ENCODE data around the gene TCEANC.
A peak's percentile ranks its signal among the peaks of the same experiment; 100 is the strongest.
"Not testable (repeated sequence)": the region's sequence is repeated elsewhere in the genome, so short reads cannot be mapped to it uniquely, and the experiment has no call there.

The TCEANC gene

DNA sequence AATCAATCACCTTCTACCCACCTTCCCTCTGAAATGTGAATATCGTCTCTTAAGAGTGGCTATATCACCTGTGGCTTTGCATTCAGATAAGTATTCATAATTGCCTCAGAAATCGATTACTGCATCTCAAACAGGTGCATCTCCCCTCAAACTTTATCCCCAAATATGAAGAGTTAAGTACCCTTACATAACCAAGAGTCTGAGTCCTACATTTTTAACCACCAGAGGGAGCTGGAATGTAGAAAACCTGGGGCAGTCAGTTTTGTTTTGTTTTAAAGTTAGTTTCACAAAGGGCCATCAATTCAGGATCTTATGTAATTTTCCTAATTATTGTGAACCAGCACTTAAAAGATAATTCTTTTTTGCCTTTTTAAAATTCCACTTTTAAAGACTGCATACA is 5.7 kb downstream of the TCEANC start:
- DNase-seq, result peak in 1 of 5 donors; percentile 47

DNA sequence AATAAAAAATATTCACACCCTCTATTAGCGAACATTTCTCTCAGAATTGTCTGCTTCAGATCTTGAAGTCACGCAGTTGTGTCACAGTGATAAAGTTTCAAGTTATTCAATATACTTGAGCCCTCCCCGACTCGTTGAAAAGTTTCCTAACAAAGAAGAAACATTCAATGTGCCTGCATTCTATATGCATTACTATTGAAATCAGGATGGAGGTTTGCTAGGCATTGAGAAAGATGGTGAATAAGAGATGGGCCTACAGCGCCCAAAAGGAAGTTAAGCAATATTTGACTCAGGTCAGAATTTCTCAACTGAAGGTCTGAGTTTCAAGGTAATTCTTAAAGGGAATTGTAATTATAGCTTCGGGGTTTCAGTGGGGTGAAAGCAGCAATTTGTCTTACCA is 6.1 kb downstream of the TCEANC start:
- no peak for DNase-seq

DNA sequence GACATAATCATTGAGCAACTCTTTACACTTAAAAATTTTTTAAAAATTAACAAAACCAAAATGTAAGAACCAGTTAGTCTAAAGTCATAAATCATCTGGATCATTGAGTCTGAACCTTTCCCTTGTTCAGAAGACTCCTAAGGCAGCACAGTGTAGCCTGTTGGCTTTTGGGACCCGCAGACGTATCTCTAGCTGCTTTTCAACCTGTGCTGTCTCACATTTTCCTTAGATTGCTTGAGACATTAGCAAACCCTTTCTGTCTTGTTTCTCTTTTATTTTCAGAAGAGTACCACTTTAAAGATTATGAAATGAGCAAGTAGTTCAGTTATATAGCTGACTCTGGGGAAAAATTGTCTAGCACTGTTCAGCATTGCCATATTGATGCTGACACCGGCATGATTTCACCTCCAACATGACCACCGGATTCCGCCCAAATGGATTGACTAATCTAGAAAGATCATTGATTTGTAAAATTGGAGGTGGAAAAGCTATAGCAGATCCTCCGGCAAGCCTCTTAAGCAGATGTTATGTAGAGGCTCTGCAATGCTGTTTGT is 8.9 kb downstream of the TCEANC start:
- no peak for DNase-seq

DNA sequence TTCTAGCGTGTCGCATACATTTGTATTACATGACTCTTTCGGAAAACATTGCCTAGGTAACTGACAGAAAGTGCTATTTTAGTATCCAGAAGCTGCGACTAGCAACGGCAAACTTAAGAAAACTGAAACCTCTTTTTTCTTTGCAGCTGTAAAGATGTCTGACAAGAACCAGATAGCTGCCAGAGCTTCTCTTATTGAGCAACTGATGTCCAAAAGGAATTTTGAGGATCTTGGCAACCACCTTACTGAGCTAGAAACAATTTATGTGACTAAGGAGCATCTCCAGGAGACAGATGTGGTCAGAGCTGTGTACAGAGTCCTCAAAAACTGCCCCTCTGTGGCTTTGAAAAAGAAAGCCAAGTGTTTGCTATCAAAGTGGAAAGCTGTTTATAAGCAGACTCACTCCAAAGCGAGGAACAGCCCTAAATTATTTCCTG is 9.4 kb downstream of the TCEANC start:
- no peak for DNase-seq

DNA sequence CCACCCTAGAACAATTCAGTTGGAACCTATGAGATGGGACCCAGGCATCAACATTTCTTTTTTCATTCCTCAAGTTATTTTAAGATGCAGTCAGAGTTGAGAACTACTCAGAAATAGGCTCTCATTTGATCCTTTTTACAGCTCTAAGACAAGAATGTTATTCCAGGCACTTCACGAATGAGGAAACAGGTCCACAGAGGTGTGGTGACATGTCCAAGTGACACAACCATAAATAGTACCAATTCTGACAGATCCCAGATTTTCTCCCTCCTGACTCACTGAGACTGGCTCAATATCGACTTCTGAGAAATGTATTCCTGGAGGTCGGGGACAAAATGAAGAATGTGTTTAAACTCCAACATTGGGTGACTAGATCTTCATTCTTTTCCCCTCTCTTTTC is 11.1 kb downstream of the TCEANC start:
- no peak for DNase-seq

DNA sequence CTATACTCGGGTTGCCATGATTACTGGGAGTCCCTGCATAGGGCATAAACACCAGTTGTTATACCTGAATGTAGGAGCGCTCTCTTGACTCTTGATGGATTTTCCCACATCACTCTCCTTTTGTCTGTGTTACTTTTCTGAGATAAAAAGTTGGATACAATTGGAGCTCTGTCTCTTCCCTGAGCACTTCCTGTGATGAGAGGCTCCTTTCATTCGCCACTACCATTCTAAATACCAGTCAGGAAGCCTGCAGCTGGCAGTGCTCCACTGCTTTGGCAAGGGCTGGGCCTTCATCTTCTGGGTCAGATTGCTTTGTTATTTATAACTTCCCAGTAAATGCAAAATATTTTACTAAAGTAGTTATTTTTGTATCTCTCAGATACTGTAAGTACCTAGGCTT is 13.9 kb downstream of the TCEANC start:
- no peak for DNase-seq

DNA sequence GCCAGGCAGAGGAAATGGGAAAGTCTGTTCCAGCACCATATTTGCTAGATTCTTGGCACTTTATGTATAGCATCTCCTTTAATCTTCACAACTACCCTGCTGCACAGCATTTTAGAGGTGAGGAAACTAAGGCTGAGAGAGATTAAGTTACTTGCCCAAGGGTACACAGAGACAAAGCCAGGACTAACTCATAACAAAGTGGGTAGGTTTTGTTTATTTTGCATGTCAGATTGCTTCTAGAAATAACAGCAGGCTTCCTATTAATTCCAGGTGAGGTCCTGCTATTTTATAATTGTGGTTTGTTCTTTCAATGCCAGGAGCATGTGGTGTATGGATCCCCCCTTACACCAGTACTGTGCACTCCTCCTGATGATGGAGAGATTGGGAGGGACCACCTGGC is 15.0 kb downstream of the TCEANC start:
- no peak for DNase-seq

DNA sequence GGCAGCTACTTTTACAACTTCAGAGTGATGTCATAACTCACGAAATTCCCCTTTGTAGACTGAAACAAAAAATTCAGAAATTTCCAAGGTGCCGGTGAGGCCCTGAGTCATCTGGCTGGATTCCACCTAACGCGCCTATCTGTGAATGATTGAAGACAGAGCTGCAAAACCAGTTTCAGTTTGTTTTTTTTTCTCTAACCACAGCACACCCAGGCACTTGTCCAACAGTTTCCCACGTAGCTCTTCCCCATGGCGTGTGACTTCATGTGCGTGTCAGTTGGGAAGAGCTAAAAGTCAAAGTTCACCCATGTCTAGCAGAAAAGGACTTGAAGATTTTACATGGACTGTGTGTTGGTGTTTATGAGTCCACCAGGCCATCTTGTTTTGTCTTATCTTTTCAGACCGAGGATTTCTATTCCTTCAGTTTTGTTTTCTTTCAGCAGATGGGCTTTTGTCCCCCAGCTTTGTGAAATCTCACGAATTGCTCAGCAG is 16.4 kb downstream of the TCEANC start:
- peak; percentile 7 to 50 (median 36) for DNase-seq

DNA sequence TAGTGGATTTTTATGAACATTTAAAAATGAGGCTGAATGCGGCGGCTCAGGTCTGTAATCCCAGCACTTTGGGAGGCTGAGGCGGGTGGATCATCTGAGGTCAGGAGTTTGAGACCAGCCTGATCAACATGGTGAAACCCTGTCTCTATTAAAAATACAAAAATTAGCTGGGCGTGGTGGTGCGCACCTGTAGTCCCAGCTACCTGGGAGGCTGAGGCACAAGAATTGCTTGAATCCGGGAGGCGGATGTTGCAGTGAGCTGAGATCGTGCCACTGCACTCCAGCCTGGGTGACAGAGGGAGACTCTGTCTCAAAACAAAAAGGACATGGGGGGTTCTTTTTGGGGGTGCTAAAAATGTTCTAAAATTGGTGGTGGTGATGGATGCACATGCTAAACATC is 16.8 kb downstream of the TCEANC start:
- DNase-seq, result not testable (repeated sequence)

DNA sequence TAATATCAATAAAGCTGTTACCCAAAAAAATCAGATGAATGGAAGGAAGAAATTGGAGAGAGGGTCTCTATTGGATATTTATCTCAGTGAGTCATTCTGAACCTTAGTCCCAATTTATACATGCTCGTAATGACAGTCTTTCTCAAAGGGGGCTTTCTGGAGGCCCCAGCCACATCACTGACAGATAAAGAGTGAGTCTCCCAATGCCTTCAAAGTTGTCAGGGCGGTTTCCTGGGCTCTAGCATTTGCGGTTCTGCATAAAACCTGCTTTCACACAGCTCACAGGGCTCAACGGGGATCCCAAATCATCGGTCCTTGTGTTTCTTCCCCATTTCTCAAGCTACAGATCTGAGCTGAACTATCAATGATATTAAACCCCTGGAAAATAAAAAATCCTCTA is 17.3 kb downstream of the TCEANC start:
- no peak for DNase-seq

DNA sequence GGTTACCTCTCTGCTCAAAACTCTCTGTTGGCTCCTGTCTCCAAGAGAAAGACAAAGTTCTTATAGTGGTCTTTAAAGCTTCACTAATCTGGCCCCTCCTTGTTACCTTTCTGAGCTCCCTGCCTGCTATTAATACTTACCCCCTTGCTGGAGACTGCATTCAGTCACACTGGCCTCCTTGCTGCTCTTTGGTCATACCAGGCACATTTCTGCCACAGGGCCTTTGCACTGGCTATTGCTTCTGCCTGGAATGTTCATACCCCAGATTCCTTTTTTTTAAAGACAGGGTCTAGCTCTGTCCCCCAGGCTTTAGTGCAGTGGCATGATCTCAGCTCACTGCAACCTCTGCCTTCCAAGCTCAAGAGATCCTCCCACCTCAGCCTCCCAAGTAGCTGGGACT is 20.1 kb downstream of the TCEANC start:
- no peak for DNase-seq

DNA sequence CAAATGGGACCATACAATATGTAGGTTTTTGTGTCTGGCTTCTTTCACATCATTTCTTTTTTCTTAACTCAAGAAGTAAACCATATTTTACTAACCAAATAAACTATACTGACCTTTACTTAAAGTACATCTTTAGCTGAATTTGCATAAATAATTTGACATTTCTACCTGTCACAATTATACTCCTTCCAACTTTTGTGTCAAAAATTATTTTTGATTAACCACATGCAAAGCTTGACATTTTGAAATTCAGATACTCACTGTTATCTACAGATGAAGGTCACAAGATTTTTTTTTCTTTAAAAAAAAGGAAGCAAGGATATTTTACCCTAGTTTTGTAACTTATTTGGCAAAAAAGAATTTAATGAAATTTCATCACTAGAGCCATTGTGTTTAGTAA is 23.9 kb downstream of the TCEANC start:
- no peak for DNase-seq

DNA sequence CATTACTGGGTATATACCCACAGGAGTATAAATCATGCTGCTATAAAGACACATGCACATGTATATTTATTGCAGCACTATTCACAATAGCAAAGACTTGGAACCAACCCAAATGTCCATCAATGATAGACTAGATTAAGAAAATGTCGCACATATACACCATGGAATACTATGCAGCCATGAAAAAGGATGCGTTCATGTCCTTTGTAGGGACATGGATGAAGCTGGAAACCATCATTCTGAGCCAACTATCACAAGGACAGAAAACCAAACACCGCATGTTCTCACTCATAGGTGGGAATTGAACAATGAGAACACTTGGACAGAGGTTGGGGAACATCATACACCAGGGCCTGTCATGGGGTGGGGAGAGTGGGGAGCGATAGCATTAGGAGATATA is 26.8 kb downstream of the TCEANC start:
- not testable (repeated sequence) for DNase-seq

DNA sequence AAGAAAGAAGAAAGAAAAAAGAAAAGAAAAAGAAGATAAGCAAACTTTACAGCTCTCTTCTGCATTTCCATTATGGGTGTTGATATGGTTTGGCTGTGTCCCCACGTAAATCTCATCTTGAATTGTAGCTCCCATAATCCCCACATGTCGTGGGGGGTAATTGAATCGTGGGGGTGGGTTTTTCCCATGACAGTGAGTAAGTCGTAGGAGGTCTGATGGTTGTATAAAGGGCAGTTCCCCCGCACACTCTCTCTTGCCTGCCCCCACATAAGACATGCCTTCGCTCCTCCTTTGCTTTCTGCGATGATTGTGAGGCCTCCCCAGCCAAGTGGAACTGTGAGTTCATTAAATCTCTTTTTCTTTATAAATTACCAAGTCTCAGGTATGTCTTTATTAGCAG is 28.7 kb downstream of the TCEANC start:
- DNase-seq, result no peak

DNA sequence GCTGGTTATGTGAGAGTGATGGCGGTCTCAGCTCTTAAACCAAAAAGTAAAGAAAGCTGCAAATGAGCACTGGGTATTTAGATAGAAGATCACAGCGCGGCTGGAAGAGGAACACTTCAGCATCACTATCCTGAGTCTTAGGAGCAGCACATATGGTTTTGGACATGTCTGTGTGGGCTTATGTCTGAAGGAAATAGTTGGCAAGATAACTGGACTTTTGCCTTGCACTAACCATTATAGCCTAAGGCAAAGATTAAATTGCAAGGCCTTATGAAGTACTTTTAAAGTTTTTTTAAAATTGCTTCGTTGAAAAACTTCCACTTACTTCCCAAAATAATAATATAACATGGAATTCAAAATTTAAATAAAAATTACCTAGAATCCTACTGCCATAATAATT is 31.4 kb downstream of the TCEANC start:
- no peak for DNase-seq

DNA sequence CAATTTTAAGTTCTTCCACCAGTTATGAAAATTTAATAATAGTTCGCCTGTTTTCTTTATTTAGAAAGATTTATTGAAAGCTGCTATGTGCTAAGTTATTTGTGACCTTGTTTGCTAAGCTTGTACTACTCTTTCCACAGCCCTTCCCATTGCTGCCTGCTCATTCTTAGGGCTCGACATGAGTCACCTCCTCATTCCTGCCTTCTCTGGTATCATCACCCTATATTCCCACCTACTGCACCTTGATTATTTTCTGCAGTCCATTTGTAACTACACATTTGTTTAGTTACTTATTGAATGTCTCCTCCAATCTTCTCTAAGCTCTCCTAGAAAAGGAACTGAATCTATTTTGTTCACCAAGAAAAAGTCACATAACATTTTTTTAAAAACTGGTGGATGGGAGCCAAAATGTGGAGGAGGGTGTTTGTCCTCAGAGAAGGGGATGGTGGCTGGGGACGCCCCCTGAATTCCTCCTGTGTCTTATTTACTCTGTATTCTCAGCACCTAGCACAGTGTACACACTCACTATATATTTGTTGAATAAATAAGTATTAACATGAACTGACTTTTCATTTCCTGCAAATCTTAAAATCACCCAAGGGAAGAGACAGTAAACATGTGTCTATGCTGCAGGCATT is 32.3 kb downstream of the TCEANC start:
- no peak for DNase-seq

DNA sequence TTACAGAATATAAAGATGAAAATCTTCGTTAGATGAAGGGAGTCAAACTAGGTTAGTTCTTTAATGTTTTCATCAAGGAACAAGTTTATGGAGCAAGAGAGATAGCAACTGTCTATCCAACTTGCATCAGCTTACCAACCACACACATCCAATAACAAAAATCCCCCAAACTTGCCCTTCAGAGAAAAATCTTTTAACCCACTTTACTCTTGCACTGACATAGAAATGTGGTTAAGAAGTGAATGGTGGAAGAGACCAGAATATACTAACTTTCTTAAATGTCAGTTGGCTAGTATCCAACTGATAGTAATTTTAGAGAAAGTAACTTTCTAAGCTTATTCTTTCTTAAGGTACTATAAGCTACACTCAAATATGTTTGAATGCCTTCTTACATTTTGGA is 34.3 kb downstream of the TCEANC start:
- DNase-seq, result peak in 1 of 5 donors; percentile 10

DNA sequence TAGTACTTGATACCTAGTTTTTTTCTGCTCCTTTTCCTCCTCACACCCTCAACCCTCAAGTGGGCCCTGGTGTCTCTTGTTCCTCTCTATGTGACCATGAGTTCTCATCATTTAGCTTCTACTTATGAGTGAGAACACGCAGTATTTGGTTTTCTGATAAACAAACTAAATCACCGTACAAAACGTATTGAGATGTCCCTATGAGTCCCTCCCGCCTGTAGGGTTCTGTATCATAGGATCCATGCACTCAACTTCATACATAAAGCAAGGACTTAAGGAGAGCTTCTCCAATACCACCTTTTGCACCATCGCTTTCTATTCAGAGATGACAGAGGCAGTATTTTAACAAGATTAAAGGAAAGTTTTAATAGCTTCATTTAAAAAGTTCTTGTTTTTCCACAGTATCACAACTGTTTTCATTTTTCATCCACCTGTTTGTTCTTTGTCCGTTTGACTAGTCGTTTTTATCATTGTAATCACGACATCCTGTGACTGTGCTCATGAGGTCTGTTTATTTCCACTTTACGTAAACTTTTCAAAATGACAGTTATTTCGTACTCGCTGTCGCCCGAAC is 35.5 kb downstream of the TCEANC start:
- no peak for DNase-seq

DNA sequence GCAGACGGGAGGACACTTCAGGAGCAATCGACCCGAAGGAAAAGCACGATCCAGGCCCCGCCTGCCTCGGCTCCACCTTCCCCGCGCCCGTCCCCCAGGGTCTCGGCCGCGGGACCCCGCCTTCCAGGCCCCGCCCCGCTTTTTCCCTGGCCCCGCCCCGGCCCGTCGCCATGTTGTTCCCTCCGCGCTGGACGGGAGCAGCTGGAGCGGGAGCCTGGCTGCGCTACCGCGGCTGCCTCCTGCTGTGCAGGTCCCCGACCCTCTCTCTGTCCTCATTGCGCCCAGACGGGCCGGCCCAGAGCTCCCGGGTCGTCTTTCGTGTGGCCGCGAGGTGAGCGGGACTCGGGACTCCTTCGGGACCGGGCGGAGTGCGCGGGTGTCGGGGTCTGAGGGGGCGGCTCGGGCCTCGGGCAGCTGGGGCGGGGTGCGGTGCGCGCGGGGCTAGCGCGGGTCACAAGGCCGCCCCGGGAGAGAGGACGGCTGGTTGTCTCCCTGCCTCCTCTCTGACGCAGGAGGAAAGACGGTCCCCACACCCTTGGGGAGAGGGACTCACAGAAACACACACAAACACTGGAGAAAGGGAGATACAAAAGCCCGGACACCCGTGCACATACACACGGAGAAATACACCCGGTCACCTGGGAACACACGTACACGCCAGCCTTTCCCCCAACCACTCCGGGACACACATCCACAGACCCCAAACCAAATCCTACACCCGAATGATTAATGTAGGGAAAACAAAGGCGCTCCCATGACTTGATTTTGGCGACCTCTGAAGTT is 36.2 kb downstream of the TCEANC start, which contains the start of gene RAB9A:
Gene RAB9A (plus strand): TSS at position 171 of the 783 bp plus-strand sequence. CDS start 19,619 bp downstream, outside the sequence.
- DNase-seq, result peak; percentile 70 to 80 (median 77)

DNA sequence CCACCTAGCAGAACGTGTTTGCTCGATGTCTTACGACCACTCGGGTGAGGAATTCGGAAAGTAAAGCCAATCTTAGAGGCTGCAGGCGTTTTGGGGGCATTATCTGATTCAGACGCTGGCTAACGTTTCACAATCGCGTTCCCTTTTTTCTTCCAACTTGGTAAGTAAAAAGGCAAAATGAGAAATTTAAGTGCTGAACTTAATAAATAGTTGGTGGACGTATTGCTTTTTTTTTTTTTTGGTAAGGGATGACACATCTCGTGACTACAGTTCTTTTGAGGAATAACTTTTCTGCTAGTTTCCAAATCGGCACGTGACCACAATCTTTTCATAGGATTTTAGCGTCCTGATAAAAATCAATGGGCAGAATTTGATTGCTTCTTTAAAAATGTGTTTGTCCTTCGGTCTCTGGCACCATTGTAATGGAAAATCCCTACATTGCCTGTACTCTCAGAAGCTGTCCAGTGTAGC is 36.8 kb downstream of the TCEANC start:
- DNase-seq, result no peak

DNA sequence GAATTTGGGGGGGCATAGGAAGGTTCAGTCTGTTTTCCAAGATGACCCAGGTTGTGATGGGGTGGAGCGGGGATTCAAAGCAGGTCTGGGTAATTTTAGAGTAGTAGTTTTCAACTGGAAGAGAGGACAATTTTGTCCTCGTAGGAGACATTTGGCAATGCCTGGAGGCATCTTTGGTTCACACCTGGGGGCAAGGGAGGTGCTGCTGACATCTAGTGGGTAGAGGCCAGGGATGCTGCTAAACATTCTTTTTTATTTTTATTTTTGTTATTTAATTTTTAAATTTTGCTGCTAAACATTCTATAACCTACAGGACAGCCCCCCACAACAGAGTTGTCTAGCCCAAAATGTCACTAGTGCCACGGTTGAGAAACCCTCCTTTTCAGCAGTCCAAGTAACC is 37.9 kb downstream of the TCEANC start:
- DNase-seq, result peak in 1 of 5 donors; percentile 5

DNA sequence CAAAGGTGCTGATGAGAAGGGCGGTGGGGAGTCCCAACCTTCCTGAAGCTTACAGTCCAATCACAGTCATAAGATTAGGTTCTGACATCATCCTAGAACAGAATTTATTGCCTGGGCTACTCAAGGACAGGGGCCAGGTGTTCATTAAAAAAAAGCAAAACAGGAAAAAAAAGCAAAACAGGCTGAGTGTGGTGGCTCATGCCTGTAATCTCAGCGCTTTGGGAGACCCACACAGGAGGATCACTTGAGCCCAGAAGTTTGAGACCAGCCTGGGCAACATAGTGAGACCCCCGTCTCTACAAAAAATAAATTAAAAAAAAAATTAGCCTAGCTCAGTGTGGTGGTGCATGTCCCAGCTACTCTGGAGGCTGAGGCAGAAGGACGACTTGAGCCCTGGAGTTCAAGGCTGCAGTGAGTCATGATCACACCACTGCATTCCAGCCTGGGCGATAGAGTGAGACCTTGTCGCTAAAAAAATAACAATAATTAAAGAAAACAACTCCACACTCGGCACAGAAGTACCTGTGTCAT is 39.0 kb downstream of the TCEANC start:
- no peak for DNase-seq

DNA sequence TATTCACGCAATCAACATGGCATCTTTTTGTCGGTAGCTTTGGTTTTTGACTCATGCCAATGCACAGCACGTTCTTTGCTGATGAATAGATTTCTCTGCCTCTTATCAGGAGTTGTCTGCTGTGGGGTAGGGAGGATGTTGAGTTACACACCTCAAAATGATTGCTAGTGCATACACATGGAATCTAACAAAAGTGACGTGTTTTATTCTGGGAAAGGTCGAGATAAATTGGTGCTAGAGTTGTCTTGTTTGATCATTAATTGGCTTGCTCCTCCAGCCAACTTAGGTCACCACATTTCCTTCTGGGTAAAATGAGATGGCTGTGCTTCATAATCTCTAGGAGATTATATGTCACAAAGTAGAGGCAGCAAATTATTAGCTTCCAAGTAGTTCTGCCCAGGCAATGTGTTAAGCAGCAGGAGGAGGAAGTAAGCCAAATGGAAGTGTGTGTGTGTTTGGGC is 39.9 kb downstream of the TCEANC start:
- DNase-seq, result no peak

Measured in T-helper 1 cell (primary cell).